SK-N-SH treated with all-trans-retinoic acid at 6 μM for 48 hours (cell line): Measurements from ENCODE around the gene ITGA8.

ENCODE experiments used
- ATAC-seq: fragments of 200-7000 bp; cut with Tn5 transposase; 3 replicates; pipeline ENCODE4 v1.9.1; 2020; ENCODE audit warnings: mild to moderate bottlenecking, moderate library complexity
- ARNTL ChIP-seq: fragments of 450-650 bp; formaldehyde crosslinking; IDR thresholded peaks from 2 replicates; pipeline ENCODE4 v1.5.0; 2020; ENCODE audit warnings: low read depth, mild to moderate bottlenecking, moderate library complexity, borderline replicate concordance
- BACH2 ChIP-seq: fragments of 250-450 bp; sonication (Bioruptor Pico); IDR thresholded peaks from 2 replicates; pipeline ENCODE4 v1.9.0; 2021; ENCODE audit warnings: mild to moderate bottlenecking, borderline replicate concordance
- CREB5 ChIP-seq: fragments of 250-450 bp; sonication (Bioruptor Pico); IDR thresholded peaks from 2 replicates; pipeline ENCODE4 v1.5.1; 2020; ENCODE audit warnings: low read depth, mild to moderate bottlenecking, moderate library complexity
- CSDC2 ChIP-seq: fragments of 250-450 bp; sonication (Bioruptor Pico); IDR thresholded peaks from 2 replicates; pipeline ENCODE4 v1.5.0; 2020; ENCODE audit warnings: mild to moderate bottlenecking, moderate library complexity
- CSRNP3 ChIP-seq: fragments of 250-450 bp; sonication (Bioruptor Pico); IDR thresholded peaks from 2 replicates; pipeline ENCODE4 v1.5.1; 2021; ENCODE audit warnings: mild to moderate bottlenecking, moderate library complexity
- ESRRG ChIP-seq: fragments of 250-450 bp; sonication (Bioruptor Pico); IDR thresholded peaks from 2 replicates; pipeline ENCODE4 v1.6.1; 2021; ENCODE audit warnings: mild to moderate bottlenecking
- GLIS3 ChIP-seq: fragments of 250-450 bp; sonication (Bioruptor Pico); IDR thresholded peaks from 2 replicates; pipeline ENCODE4 v1.5.0; 2020; ENCODE audit warnings: mild to moderate bottlenecking, moderate library complexity
- ISL1 ChIP-seq: fragments of 250-450 bp; sonication (Bioruptor Pico); IDR thresholded peaks from 2 replicates; pipeline ENCODE4 v2.1.2; 2022; ENCODE audit warnings: mild to moderate bottlenecking, moderate library complexity
- PATZ1 ChIP-seq: fragments of 250-450 bp; sonication (Bioruptor Pico); IDR thresholded peaks from 2 replicates; pipeline ENCODE4 v1.8.0; 2020; ENCODE audit warnings: mild to moderate bottlenecking, moderate library complexity, borderline replicate concordance
- PPARA ChIP-seq: fragments of 250-450 bp; sonication (Bioruptor Pico); IDR thresholded peaks from 2 replicates; pipeline ENCODE4 v1.5.0; 2020; ENCODE audit warnings: mild to moderate bottlenecking, borderline replicate concordance
- RARB ChIP-seq: fragments of 250-450 bp; sonication (Bioruptor Pico); IDR thresholded peaks from 2 replicates; pipeline ENCODE4 v1.8.0; 2021; ENCODE audit warnings: mild to moderate bottlenecking, moderate library complexity
- TOX ChIP-seq: fragments of 250-450 bp; sonication (Bioruptor Pico); IDR thresholded peaks from 2 replicates; pipeline ENCODE4 v1.8.0; 2021; ENCODE audit warnings: mild to moderate bottlenecking, moderate library complexity, borderline replicate concordance
- ZC3H10 ChIP-seq: fragments of 250-450 bp; sonication (Bioruptor Pico); IDR thresholded peaks from 2 replicates; pipeline ENCODE4 v1.5.1; 2021; ENCODE audit warnings: mild to moderate bottlenecking, moderate library complexity
- ZFP3 ChIP-seq: fragments of 250-450 bp; sonication (Bioruptor Pico); IDR thresholded peaks from 2 replicates; pipeline ENCODE4 v1.5.0; 2020; ENCODE audit warnings: mild to moderate bottlenecking, moderate library complexity
- ZFP30 ChIP-seq: fragments of 450-650 bp; formaldehyde crosslinking; IDR thresholded peaks from 2 replicates; pipeline ENCODE4 v1.5.0; 2022; ENCODE audit warnings: mild to moderate bottlenecking, moderate library complexity
- ZNF565 ChIP-seq: fragments of 450-650 bp; formaldehyde crosslinking; conservative IDR thresholded peaks from 2 replicates; pipeline ENCODE4 v1.5.0; 2020; ENCODE audit warnings: low read depth, mild to moderate bottlenecking, moderate library complexity
- ZNF70 ChIP-seq: fragments of 450-650 bp; formaldehyde crosslinking; IDR thresholded peaks from 2 replicates; pipeline ENCODE4 v1.5.0; 2020; ENCODE audit warnings: mild to moderate bottlenecking, moderate library complexity
- ZNF8 ChIP-seq: fragments of 450-650 bp; formaldehyde crosslinking; IDR thresholded peaks from 2 replicates; pipeline ENCODE4 v1.5.0; 2020; ENCODE audit warnings: mild to moderate bottlenecking, moderate library complexity

The ITGA8 gene

GRCh38 chr10:15729890-15730289 is 10.2 kb upstream of the ITGA8 start:
- no peak for TF ChIP-seq PATZ1 (CRISPR knock-in tag)
- no peak for TF ChIP-seq ARNTL (CRISPR knock-in tag)
- TF ChIP-seq ZNF565 (CRISPR knock-in tag) = no peak
- no peak for TF ChIP-seq RARB (CRISPR knock-in tag)
- no peak for TF ChIP-seq CREB5 (CRISPR knock-in tag)
- TF ChIP-seq ESRRG (CRISPR knock-in tag) = no peak
- no peak for TF ChIP-seq ZNF70 (CRISPR knock-in tag)
- TF ChIP-seq GLIS3 (CRISPR knock-in tag) = no peak
- no peak for TF ChIP-seq ZNF8 (CRISPR knock-in tag)
- TF ChIP-seq CSRNP3 (CRISPR knock-in tag) = no peak
- no peak for TF ChIP-seq ZFP30 (CRISPR knock-in tag)
- TF ChIP-seq CSDC2 (CRISPR knock-in tag) = no peak
- no peak for TF ChIP-seq ZFP3 (CRISPR knock-in tag)
- TF ChIP-seq PPARA = no peak
- ATAC-seq = no peak

GRCh38 chr10:15726042-15726441 is 6.3 kb upstream of the ITGA8 start:
- no peak for TF ChIP-seq GLIS3 (CRISPR knock-in tag)
- TF ChIP-seq BACH2 (CRISPR knock-in tag) = no peak
- TF ChIP-seq PATZ1 (CRISPR knock-in tag) = no peak
- TF ChIP-seq, all 23 proteins: peak for 0
- ATAC-seq = no peak

GRCh38 chr10:15725603-15726002 is 5.9 kb upstream of the ITGA8 start:
- ATAC-seq = peak; percentile 94

GRCh38 chr10:15724683-15725082 is 5.0 kb upstream of the ITGA8 start:
- ATAC-seq = no peak
- TF ChIP-seq ZC3H10 (CRISPR knock-in tag) (no peak), ZNF565 (CRISPR knock-in tag) (no peak)

More at GRCh38 chr10:15725603-15726002, 5.9 kb upstream of the ITGA8 start:
- TF ChIP-seq PPARA = no peak
- no peak for TF ChIP-seq CSRNP3 (CRISPR knock-in tag)
- no peak for TF ChIP-seq ISL1 (CRISPR knock-in tag)
- TF ChIP-seq CSDC2 (CRISPR knock-in tag) = no peak
- no peak for TF ChIP-seq GLIS3 (CRISPR knock-in tag)
- TF ChIP-seq ZC3H10 (CRISPR knock-in tag) = no peak

- ATAC-seq = no peak
- no peak for TF ChIP-seq ZFP3 (CRISPR knock-in tag)
- no peak for TF ChIP-seq BACH2 (CRISPR knock-in tag)
- no peak for TF ChIP-seq ZC3H10 (CRISPR knock-in tag)
- TF ChIP-seq ISL1 (CRISPR knock-in tag) = no peak
- no peak for TF ChIP-seq TOX
- no peak for TF ChIP-seq ZNF70 (CRISPR knock-in tag)
- no peak for TF ChIP-seq RARB (CRISPR knock-in tag)
- no peak for TF ChIP-seq PATZ1 (CRISPR knock-in tag)
These were observed 4.1 kb upstream of the ITGA8 start for GRCh38 chr10:15723803-15724202.
